T-helper 17 cell (primary cell): Measurements from ENCODE around the gene EML6. TPM values are rescaled to one million over a fixed set of nuclear protein-coding genes. Genes with fewer than 3 reads are reported as not detected.

ENCODE experiments used
- ATAC-seq: fragments of 150-1000 bp; cut with Tn5 transposase; 2 replicates; pipeline ENCODE4 v1.10.0; 2021; ENCODE audit warnings: mild to moderate bottlenecking, moderate library complexity
- DNase-seq, 3 donors: peaks; one replicate each; pipeline versions ENCODE4 v3.0.0 to v3.0.0-alpha.2; 2020 to 2021
- H3K9me3 ChIP-seq: one replicate; pipeline ENCODE4 v1.7.0; 2013; ENCODE audit warnings: low read length, mild to moderate bottlenecking; ENCODE audit not compliant: control insufficient read depth, poor library complexity, severe bottlenecking
- H3K27ac Mint-ChIP-seq: one replicate; pipeline ENCODE4 v1.8.0; 2022; ENCODE audit warnings: mild to moderate bottlenecking, moderate library complexity, mixed read lengths
- H3K27me3 Mint-ChIP-seq: one replicate; pipeline ENCODE4 v1.8.0; 2022; ENCODE audit warnings: mixed read lengths
- H3K36me3 Mint-ChIP-seq: one replicate; pipeline ENCODE4 v1.8.0; 2022; ENCODE audit warnings: low read depth, mixed read lengths
- H3K4me1 Mint-ChIP-seq: one replicate; pipeline ENCODE4 v1.8.0; 2022; ENCODE audit warnings: mild to moderate bottlenecking, mixed read lengths
- H3K4me3 Mint-ChIP-seq: one replicate; pipeline ENCODE4 v1.8.0; 2022; ENCODE audit warnings: mild to moderate bottlenecking, moderate library complexity, mixed read lengths
- total RNA-seq, 4 donors: library from RNA in 2 of 4; stranded (reverse) in 2 of 4; gene quantifications; one replicate each; pipeline ENCODE4 v1.2.3 and lab custom pipeline; 2022 to 2026

EML6 gene
- total RNA-seq, 2 donors from 2014 or later: 2.2 to 4.0 TPM

- DNase-seq (no peak), ATAC-seq (no peak)
- H3K9me3 ChIP-seq: no peaks in the 10 kb centered on the region
- H3K4me1 Mint-ChIP-seq: peaks cover 2% of the 10 kb centered on the region
- H3K4me3 Mint-ChIP-seq: no peak overlapping the region
- H3K27me3 Mint-ChIP-seq: peaks cover 5% of the 10 kb centered on the region
- H3K27ac Mint-ChIP-seq: no peak overlapping the region
- H3K36me3 Mint-ChIP-seq: peaks cover 8% of the 10 kb centered on the region
Observed at GRCh38 chr2:54916637-54917036, 193.2 kb downstream of the EML6 start.

GRCh38 chr2:54918647-54919280, 195.3 kb downstream of the EML6 start:
- no peak overlapping the region for H3K4me3 Mint-ChIP-seq
- H3K4me1 Mint-ChIP-seq: peaks cover 2% of the 10 kb centered on the region
- H3K9me3 ChIP-seq: no peaks in the 10 kb centered on the region
- H3K27ac Mint-ChIP-seq: no peak overlapping the region
- DNase-seq (no peak), ATAC-seq (no peak)
- peaks cover 8% of the 10 kb centered on the region for H3K36me3 Mint-ChIP-seq
- peaks cover 5% of the 10 kb centered on the region for H3K27me3 Mint-ChIP-seq

- Mint-ChIP-seq H3K27ac (no peak overlapping the region), H3K4me3 (no peak overlapping the region), H3K4me1 (peaks cover 2% of the 10 kb centered on the region), H3K36me3 (peaks cover 8% of the 10 kb centered on the region), H3K27me3 (peaks cover 15% of the 10 kb centered on the region)
- no peak for ATAC-seq
- no peak for DNase-seq
- no peaks in the 10 kb centered on the region for H3K9me3 ChIP-seq
Observed at GRCh38 chr2:54920660-54921059, 197.2 kb downstream of the EML6 start.

GRCh38 chr2:54924121-54924520, 200.7 kb downstream of the EML6 start:
- H3K9me3 ChIP-seq: no peaks in the 10 kb centered on the region
- no peak for ATAC-seq
- DNase-seq: no peak
- Mint-ChIP-seq H3K27ac (no peak overlapping the region), H3K4me1 (peaks cover 2% of the 10 kb centered on the region), H3K36me3 (no peaks in the 10 kb centered on the region), H3K27me3 (peaks cover 17% of the 10 kb centered on the region), H3K4me3 (no peak overlapping the region)

- ATAC-seq (no peak), DNase-seq (no peak)
- no peaks in the 10 kb centered on the region for H3K36me3 Mint-ChIP-seq
- H3K4me1 Mint-ChIP-seq: no peaks in the 10 kb centered on the region
- no peak overlapping the region for H3K4me3 Mint-ChIP-seq
- no peaks in the 10 kb centered on the region for H3K9me3 ChIP-seq
- H3K27me3 Mint-ChIP-seq: peaks cover 12% of the 10 kb centered on the region
- H3K27ac Mint-ChIP-seq: no peak overlapping the region
Observed at GRCh38 chr2:54925022-54925421, 201.6 kb downstream of the EML6 start.

- DNase-seq: no peak
- no peaks in the 10 kb centered on the region for H3K36me3 Mint-ChIP-seq
- H3K4me3 Mint-ChIP-seq: no peak overlapping the region
- H3K4me1 Mint-ChIP-seq: no peaks in the 10 kb centered on the region
- no peak for ATAC-seq
- no peaks in the 10 kb centered on the region for H3K9me3 ChIP-seq
- H3K27ac Mint-ChIP-seq: no peak overlapping the region
- H3K27me3 Mint-ChIP-seq: peaks cover 12% of the 10 kb centered on the region
Observed at GRCh38 chr2:54927085-54927750, 203.8 kb downstream of the EML6 start.

GRCh38 chr2:54927751-54928615, 204.5 kb downstream of the EML6 start:
- Mint-ChIP-seq H3K27me3 (peaks cover 12% of the 10 kb centered on the region), H3K36me3 (no peaks in the 10 kb centered on the region), H3K4me1 (no peaks in the 10 kb centered on the region), H3K4me3 (no peak overlapping the region), H3K27ac (no peak overlapping the region)
- H3K9me3 ChIP-seq: no peaks in the 10 kb centered on the region
- ATAC-seq (no peak), DNase-seq (no peak)

GRCh38 chr2:54928719-54929118, 205.3 kb downstream of the EML6 start:
- no peak overlapping the region for H3K4me3 Mint-ChIP-seq
- no peak overlapping the region for H3K27ac Mint-ChIP-seq
- no peaks in the 10 kb centered on the region for H3K9me3 ChIP-seq
- peaks cover 12% of the 10 kb centered on the region for H3K27me3 Mint-ChIP-seq
- H3K4me1 Mint-ChIP-seq: no peaks in the 10 kb centered on the region
- H3K36me3 Mint-ChIP-seq: no peaks in the 10 kb centered on the region
- no peak for DNase-seq
- no peak for ATAC-seq

GRCh38 chr2:54931473-54931872, 208.0 kb downstream of the EML6 start:
- no peak overlapping the region for H3K27ac Mint-ChIP-seq
- DNase-seq (no peak), ATAC-seq (no peak)
- H3K27me3 Mint-ChIP-seq: no peaks in the 10 kb centered on the region
- H3K4me3 Mint-ChIP-seq: no peak overlapping the region
- no peaks in the 10 kb centered on the region for H3K9me3 ChIP-seq
- no peaks in the 10 kb centered on the region for H3K4me1 Mint-ChIP-seq
- no peaks in the 10 kb centered on the region for H3K36me3 Mint-ChIP-seq

GRCh38 chr2:54935389-54935788, 211.9 kb downstream of the EML6 start:
- peaks cover 2% of the 10 kb centered on the region for H3K4me1 Mint-ChIP-seq
- no peaks in the 10 kb centered on the region for H3K9me3 ChIP-seq
- DNase-seq: no peak
- H3K27ac Mint-ChIP-seq: no peak overlapping the region
- peaks cover 2% of the 10 kb centered on the region for H3K36me3 Mint-ChIP-seq
- H3K27me3 Mint-ChIP-seq: no peaks in the 10 kb centered on the region
- ATAC-seq: no peak
- H3K4me3 Mint-ChIP-seq: no peak overlapping the region

GRCh38 chr2:54936766-54937165, 213.3 kb downstream of the EML6 start:
- H3K9me3 ChIP-seq: no peaks in the 10 kb centered on the region
- ATAC-seq (no peak), DNase-seq (no peak)
- peaks cover 2% of the 10 kb centered on the region for H3K4me1 Mint-ChIP-seq
- H3K4me3 Mint-ChIP-seq: no peak overlapping the region
- no peak overlapping the region for H3K27ac Mint-ChIP-seq
- H3K27me3 Mint-ChIP-seq: no peaks in the 10 kb centered on the region
- peaks cover 2% of the 10 kb centered on the region for H3K36me3 Mint-ChIP-seq

GRCh38 chr2:54939446-54940118, 216.1 kb downstream of the EML6 start:
- H3K4me3 Mint-ChIP-seq: no peak overlapping the region
- H3K27me3 Mint-ChIP-seq: no peaks in the 10 kb centered on the region
- H3K27ac Mint-ChIP-seq: no peak overlapping the region
- H3K36me3 Mint-ChIP-seq: peaks cover 2% of the 10 kb centered on the region
- peaks cover 2% of the 10 kb centered on the region for H3K4me1 Mint-ChIP-seq
- H3K9me3 ChIP-seq: no peaks in the 10 kb centered on the region
- no peak for DNase-seq
- no peak for ATAC-seq

GRCh38 chr2:54940723-54941122, 217.3 kb downstream of the EML6 start:
- H3K9me3 ChIP-seq: no peaks in the 10 kb centered on the region
- no peak overlapping the region for H3K27ac Mint-ChIP-seq
- no peaks in the 10 kb centered on the region for H3K27me3 Mint-ChIP-seq
- peaks cover 5% of the 10 kb centered on the region for H3K4me1 Mint-ChIP-seq
- H3K4me3 Mint-ChIP-seq: no peak overlapping the region
- ATAC-seq: no peak
- no peak for DNase-seq
- peaks cover 2% of the 10 kb centered on the region for H3K36me3 Mint-ChIP-seq
